Activated naive CD4-positive, alpha-beta T cell treated with anti-CD3 and anti-CD28 coated beads for 36 hours (primary cell): Measurements from ENCODE around the gene SPATA17. TPM values are rescaled to one million over a fixed set of nuclear protein-coding genes. Genes with fewer than 3 reads are reported as not detected.
"Not testable (repeated sequence)": the region's sequence is repeated elsewhere in the genome, so short reads cannot be mapped to it uniquely, and the experiment has no call there.

Experiments
- CTCF ChIA-PET: fragments of 350-600 bp; sonication (Branson Sonifier 250); formaldehyde crosslinking; loops from one replicate; lab custom pipeline; 2021; ENCODE audit warnings: antibody characterized with exemption; lab: Charles Lee
- DNase-seq: peaks from one replicate; pipeline ENCODE4 v3.0.0-alpha.2; 2020
- H3K27ac Mint-ChIP-seq: one replicate; pipeline ENCODE4 v1.8.0; 2021; ENCODE audit warnings: mild to moderate bottlenecking, mixed read lengths
- H3K27me3 Mint-ChIP-seq: one replicate; pipeline ENCODE4 v1.8.0; 2021; ENCODE audit warnings: low read depth, mixed read lengths
- H3K36me3 Mint-ChIP-seq: one replicate; pipeline ENCODE4 v1.8.0; 2021; ENCODE audit warnings: low read depth, mixed read lengths
- H3K4me1 Mint-ChIP-seq: one replicate; pipeline ENCODE4 v1.8.0; 2021; ENCODE audit warnings: low read depth, mixed read lengths
- H3K4me3 Mint-ChIP-seq: one replicate; pipeline ENCODE4 v1.8.0; 2021; ENCODE audit warnings: mild to moderate bottlenecking, moderate library complexity, mixed read lengths
- H3K9me3 Mint-ChIP-seq: one replicate; pipeline ENCODE4 v1.8.0; 2021; ENCODE audit warnings: mixed read lengths
- intact Hi-C: fragments of 100-400 bp; cut with micrococcal nuclease; formaldehyde crosslinking; loops from one replicate; pipeline ENCODE4 v1.15.1; 2023
- total RNA-seq, 2 experiments: library from RNA; stranded (reverse); gene quantifications; one replicate each; pipeline ENCODE4 v1.2.3, GENCODE V29; 2021

SPATA17 gene
- total RNA-seq, 2 experiments from 2014 or later, result not detected

DNA sequence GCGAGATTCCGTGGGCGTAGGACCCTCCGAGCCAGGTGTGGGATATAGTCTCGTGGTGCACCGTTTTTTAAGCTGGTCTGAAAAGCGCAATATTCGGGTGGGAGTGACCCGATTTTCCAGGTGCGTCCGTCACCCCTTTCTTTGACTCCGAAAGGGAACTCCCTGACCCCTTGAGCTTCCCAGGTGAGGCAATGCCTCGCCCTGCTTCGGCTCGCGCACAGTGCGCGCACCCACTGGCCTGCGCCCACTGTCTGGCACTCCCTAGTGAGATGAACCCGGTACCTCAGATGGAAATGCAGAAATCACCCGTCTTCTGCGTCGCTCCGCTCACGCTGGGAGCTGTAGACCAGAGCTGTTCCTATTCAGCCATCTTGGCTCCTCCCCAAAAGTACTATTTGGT is 65.0 kb downstream of the SPATA17 start:
- H3K9me3 Mint-ChIP-seq, H3K27ac Mint-ChIP-seq, DNase-seq, H3K36me3 Mint-ChIP-seq, H3K4me1 Mint-ChIP-seq, H3K27me3 Mint-ChIP-seq, CTCF ChIA-PET, intact Hi-C loops, H3K4me3 Mint-ChIP-seq: not testable (repeated sequence)

DNA sequence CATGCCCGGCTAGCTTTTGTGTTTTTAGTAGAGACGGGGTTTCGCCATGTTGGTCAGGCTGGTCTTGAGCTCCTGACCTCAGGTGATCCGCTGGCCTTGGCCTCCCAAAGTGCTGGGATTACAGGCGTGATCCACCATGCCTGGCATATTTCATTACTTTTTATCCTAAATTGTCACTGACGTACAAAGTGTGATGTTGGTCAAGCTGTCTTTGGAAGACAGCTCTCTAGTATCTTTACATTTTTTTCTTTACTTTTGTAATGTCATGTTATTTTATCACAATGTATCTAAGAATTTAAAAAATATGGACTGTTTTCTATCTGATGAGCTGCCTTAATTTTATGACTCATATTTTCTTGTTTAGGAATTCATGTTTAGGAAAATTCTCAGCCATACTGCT is 72.2 kb downstream of the SPATA17 start:
- no peak overlapping the region for H3K4me3 Mint-ChIP-seq
- no peak overlapping the region for H3K27ac Mint-ChIP-seq
- H3K4me1 Mint-ChIP-seq, result no peaks in the 10 kb centered on the region
- CTCF ChIA-PET, result no interaction called here
- peaks cover 8% of the 10 kb centered on the region for H3K27me3 Mint-ChIP-seq
- intact Hi-C loops, result no loop called here
- H3K36me3 Mint-ChIP-seq, result no peaks in the 10 kb centered on the region
- DNase-seq, result no peak
- H3K9me3 Mint-ChIP-seq, result peaks cover 5% of the 10 kb centered on the region

DNA sequence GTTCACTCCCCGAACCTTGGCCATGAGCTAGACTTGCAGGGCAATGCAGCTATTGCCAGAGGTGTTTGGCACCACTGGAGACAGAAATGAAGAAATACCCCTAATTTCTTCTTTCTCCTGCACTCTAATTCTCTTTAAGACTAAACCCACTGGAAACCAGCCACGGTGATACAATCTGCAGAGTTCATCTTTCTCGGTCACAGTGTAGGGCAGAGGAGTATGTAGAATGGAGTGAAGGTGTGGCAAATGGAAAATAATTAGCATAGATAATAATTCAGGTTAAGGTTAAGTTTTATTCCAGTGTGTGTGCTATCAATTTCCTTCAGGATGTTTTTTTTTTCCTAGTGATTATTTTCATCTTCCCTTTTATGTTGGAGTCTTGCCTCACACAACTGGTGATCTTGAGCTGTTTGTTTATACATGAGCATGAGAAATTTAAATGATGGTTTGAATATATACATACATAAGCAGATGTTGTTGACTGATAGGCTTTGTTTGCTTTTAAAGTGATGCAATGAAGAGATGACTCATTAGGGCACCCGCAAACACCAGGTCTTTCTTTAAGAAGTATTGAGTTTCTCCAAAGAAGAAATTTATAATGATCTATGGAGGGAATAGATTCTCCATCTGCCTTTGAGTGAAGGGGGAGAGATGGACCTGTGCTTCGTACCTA is 81.9 kb downstream of the SPATA17 start:
- H3K27me3 Mint-ChIP-seq, result peaks cover 20% of the 10 kb centered on the region
- DNase-seq, result no peak
- no peak overlapping the region for H3K4me3 Mint-ChIP-seq
- no peaks in the 10 kb centered on the region for H3K9me3 Mint-ChIP-seq
- H3K27ac Mint-ChIP-seq, result no peak overlapping the region
- no peaks in the 10 kb centered on the region for H3K36me3 Mint-ChIP-seq
- no peaks in the 10 kb centered on the region for H3K4me1 Mint-ChIP-seq
- intact Hi-C loops, result no loop called here
- CTCF ChIA-PET, result no interaction called here

DNA sequence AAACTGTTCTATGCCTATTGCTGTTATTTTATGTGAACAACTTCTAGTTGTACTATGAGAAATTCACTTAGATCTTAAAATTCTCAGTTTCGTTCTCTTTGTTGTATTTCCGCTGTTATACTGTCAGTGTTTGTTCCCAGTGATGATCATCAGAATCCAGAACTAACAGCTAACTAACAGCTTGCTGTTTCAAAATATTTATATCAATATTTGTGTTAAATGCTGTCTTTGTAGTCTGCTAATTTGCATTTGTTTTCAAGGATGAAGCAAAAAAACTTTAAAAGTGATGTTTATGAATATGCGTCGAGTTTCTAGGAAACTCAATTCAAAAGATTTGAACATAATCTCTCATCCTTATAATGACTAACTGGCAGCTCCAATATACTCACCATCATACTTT is 84.5 kb downstream of the SPATA17 start:
- CTCF ChIA-PET, result interaction anchor here (0.7 kb wide), 1 partner anchor 668 kb away, joined by 3 read pairs; no protein-coding TSS in a partner anchor
- no peaks in the 10 kb centered on the region for H3K36me3 Mint-ChIP-seq

DNA sequence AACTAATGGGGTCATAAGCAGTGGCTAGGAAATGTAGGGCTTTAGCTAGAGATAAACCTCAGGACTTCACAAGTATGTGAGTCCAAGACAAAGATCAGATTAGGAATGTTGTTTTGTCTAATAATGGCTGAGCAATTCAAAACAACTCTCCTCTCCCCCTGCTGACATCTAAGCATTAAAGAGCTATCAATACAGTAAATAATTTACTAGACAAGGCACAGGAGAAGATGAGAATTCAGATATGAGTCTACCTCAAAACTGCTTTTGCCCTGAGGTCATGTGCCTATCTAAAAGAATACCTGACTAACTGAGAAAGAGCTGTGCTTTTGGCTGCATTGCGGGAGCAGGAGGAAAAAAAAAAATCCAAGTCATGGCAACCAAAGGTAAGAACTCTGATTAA is 86.8 kb downstream of the SPATA17 start:
- Mint-ChIP-seq H3K4me1 (no peaks in the 10 kb centered on the region), H3K9me3 (no peaks in the 10 kb centered on the region), H3K36me3 (no peaks in the 10 kb centered on the region), H3K27ac (no peak overlapping the region), H3K4me3 (no peak overlapping the region), H3K27me3 (peaks cover 11% of the 10 kb centered on the region)
- CTCF ChIA-PET, result no interaction called here
- intact Hi-C loops, result no loop called here
- DNase-seq, result no peak

More for the DNA sequence above, 84.5 kb downstream of the SPATA17 start:
- no peaks in the 10 kb centered on the region for H3K4me1 Mint-ChIP-seq
- H3K4me3 Mint-ChIP-seq, result no peak overlapping the region
- peaks cover 17% of the 10 kb centered on the region for H3K27me3 Mint-ChIP-seq
- intact Hi-C loops, result no loop called here
- H3K27ac Mint-ChIP-seq, result no peak overlapping the region
- H3K9me3 Mint-ChIP-seq, result no peaks in the 10 kb centered on the region
- no peak for DNase-seq

DNA sequence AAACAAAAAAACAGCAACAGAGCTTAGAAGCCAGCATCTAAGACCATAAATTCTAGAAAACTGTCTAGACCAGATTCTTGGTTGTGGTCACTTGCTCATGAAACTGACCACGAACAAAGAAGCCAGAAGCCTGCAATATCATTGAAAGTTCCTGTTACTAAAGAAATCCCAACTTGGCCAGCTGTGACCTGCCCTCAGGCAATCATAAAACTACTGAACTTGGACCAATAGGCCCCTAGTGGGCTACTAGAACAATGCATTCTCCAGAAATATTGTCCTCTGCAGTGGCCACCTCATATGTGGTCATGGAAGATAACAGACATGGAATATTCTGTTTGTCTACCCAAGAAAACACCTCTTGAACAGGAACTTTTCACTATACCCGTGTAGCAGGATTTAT is 87.7 kb downstream of the SPATA17 start:
- H3K36me3 Mint-ChIP-seq, result no peaks in the 10 kb centered on the region
- intact Hi-C loops, result no loop called here
- no peak overlapping the region for H3K27ac Mint-ChIP-seq
- CTCF ChIA-PET, result no interaction called here
- H3K4me1 Mint-ChIP-seq, result no peaks in the 10 kb centered on the region
- no peak overlapping the region for H3K4me3 Mint-ChIP-seq
- no peaks in the 10 kb centered on the region for H3K9me3 Mint-ChIP-seq
- H3K27me3 Mint-ChIP-seq, result peaks cover 5% of the 10 kb centered on the region
- DNase-seq, result no peak

DNA sequence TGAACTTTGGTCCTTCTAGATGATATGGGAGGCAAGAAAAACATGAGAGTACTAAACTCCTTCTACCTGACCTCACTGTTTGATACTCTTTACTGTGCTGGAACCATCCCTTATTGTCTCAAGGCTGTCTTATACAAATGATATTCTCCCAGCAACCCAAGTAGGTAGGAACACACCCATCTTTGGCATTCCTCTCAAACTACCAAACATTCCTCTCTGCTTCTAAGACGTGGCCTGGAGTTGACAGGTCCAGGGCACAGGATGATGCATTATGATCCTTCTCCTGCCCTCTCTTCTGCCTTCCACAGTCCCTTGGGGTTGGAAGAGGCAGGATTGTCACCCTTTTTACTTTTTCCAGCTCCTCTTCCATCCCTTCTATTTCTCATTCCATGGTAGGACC is 90.5 kb downstream of the SPATA17 start:
- Mint-ChIP-seq H3K9me3 (no peaks in the 10 kb centered on the region), H3K4me1 (no peaks in the 10 kb centered on the region), H3K27ac (no peak overlapping the region), H3K27me3 (peaks cover 3% of the 10 kb centered on the region), H3K4me3 (no peak overlapping the region), H3K36me3 (no peaks in the 10 kb centered on the region)
- DNase-seq, result no peak
- CTCF ChIA-PET, result no interaction called here
- intact Hi-C loops, result no loop called here

DNA sequence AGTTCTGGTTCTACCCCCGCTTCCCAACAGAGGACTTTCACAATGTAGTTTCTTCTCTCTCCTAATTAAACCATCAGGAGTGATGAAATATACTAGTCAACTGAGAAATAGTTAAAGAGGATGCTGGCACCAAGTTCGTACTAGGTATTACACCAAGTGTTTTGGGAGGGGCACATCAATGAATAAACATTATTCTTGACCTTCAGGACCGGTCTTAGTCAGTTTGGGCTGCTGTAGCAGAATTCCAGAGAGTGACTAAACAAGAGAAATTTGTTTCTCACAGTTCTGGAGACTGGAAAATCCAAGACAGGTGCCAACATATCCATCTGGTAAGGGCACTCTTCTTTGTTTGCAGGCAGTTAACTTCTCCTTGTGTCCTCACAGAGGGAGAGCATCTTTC is 103.8 kb downstream of the SPATA17 start:
- no peaks in the 10 kb centered on the region for H3K36me3 Mint-ChIP-seq
- no peaks in the 10 kb centered on the region for H3K27me3 Mint-ChIP-seq
- no peaks in the 10 kb centered on the region for H3K4me1 Mint-ChIP-seq
- no peak overlapping the region for H3K4me3 Mint-ChIP-seq
- intact Hi-C loops, result no loop called here
- CTCF ChIA-PET, result no interaction called here
- no peaks in the 10 kb centered on the region for H3K9me3 Mint-ChIP-seq
- no peak overlapping the region for H3K27ac Mint-ChIP-seq
- DNase-seq, result no peak

DNA sequence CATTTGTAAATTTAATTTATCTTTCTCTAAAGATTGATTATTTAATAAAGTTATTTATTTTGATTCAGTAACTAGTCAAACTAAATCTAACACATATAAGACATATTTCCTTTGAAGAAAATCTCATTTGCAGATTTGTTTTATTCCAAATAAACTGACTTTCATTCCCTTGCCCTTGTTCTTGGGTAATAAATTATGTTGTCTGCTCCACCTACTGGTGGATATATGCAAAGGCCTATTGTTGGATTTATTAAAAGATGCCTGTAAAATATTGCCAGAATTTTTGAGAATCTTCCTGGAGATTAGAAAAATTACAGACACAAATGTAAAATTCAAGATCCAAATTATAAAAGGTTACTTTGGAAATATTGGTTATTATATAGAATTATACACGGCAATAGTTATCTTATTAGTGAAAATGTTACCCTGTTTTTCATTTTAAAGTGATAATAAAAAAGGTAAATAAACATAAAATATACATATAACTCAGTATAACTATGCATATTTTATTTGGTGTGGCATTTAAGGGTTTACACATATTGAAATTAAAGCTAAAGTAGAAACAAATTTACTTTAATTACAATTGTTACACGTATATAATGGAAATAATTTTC is 116.1 kb downstream of the SPATA17 start:
- no peaks in the 10 kb centered on the region for H3K27me3 Mint-ChIP-seq
- H3K27ac Mint-ChIP-seq, result no peak overlapping the region
- H3K9me3 Mint-ChIP-seq, result no peaks in the 10 kb centered on the region
- DNase-seq, result no peak
- no peaks in the 10 kb centered on the region for H3K36me3 Mint-ChIP-seq
- CTCF ChIA-PET, result interaction anchor here (0.6 kb wide), 1 partner anchor 476 kb away, joined by 3 read pairs; no protein-coding TSS in a partner anchor
- intact Hi-C loops, result loop anchor here (2.0 kb wide), 1 partner anchor 314 kb away; no protein-coding TSS in a partner anchor
- H3K4me3 Mint-ChIP-seq, result no peak overlapping the region
- H3K4me1 Mint-ChIP-seq, result no peaks in the 10 kb centered on the region

DNA sequence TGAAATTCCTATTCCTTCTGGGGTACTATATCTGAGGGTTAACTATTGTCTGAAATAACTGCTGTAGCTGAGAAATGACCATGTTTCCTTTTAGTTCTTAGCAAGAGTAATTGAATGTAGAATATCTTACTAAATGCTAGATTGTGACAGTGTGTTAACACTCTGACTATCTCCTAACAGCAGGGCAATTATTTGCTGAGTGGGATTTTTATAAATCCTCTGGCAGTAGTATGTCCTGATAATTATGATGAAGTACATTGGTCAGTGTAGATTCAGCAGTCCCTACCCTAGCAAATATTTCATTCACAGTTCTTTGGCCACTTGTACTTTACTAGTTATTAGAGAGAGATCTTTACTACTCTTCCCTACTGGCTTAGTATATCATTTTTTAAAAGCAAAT is 138.6 kb downstream of the SPATA17 start:
- no peaks in the 10 kb centered on the region for H3K9me3 Mint-ChIP-seq
- H3K36me3 Mint-ChIP-seq, result no peaks in the 10 kb centered on the region
- CTCF ChIA-PET, result no interaction called here
- no peaks in the 10 kb centered on the region for H3K27me3 Mint-ChIP-seq
- DNase-seq, result no peak
- H3K4me3 Mint-ChIP-seq, result no peak overlapping the region
- intact Hi-C loops, result no loop called here
- no peak overlapping the region for H3K27ac Mint-ChIP-seq
- no peaks in the 10 kb centered on the region for H3K4me1 Mint-ChIP-seq

DNA sequence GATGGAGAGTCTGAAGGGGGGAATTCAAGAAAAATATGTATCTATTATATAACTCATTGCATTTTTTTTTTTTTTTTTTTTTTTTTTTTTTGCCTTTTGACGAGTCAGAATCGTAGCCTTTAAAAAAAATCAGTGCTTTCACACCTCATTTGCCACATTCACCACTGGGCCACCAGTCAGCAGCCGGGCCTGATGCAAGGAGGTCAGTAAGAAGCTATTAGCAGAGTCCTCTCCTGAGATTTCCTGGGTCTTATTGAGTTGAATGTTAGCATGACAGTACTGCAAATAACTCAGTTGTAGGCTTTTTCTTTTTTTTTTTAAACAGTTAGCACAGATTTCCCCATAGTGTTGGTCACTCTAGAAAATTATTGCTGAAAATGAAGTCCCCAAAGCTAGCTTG is 139.8 kb downstream of the SPATA17 start:
- Mint-ChIP-seq H3K4me1 (no peaks in the 10 kb centered on the region), H3K9me3 (no peaks in the 10 kb centered on the region), H3K27ac (no peak overlapping the region), H3K4me3 (no peak overlapping the region), H3K27me3 (no peaks in the 10 kb centered on the region), H3K36me3 (no peaks in the 10 kb centered on the region)
- no peak for DNase-seq
- CTCF ChIA-PET, result no interaction called here
- intact Hi-C loops, result no loop called here

DNA sequence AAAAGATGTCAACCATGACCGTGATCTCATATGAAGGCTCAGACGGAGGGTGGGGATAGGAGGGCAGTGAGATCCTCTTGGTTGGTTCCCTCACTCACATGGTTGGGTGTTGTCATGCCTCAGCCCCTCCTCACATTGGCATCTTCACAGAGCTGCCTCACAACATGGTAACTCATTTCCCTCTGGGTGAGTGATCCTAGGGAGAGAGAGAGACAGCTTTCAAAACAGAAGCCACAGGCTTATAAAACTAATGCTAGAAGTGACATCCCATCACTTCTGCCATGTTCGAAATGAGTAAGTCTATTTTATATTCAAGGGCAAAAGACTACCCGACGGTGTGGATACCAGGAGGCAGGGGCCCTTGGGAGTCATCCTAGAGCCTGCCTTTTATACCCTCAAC is 145.5 kb downstream of the SPATA17 start:
- H3K4me3 Mint-ChIP-seq, result no peak overlapping the region
- no peak for DNase-seq
- intact Hi-C loops, result no loop called here
- H3K27me3 Mint-ChIP-seq, result no peaks in the 10 kb centered on the region
- CTCF ChIA-PET, result no interaction called here
- H3K36me3 Mint-ChIP-seq, result no peaks in the 10 kb centered on the region
- no peaks in the 10 kb centered on the region for H3K4me1 Mint-ChIP-seq
- no peaks in the 10 kb centered on the region for H3K9me3 Mint-ChIP-seq
- H3K27ac Mint-ChIP-seq, result no peak overlapping the region

DNA sequence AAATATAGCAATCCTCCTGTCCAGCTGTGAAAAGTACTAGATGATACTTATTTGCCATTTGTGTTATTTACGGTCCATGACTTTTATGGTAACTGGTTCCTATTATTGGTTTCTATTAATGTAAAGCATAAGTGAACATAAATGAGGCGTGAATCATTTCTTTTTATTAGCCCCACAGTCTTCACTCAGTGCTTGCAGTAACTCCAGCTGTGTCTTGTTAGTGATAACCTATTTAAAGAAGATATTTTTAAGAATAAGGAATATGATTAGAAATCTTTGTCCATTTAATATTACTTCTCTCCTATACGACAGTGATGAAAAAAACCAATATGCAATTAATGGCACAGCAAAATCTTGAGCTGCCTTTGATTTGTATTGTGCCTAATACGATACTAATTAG is 149.9 kb downstream of the SPATA17 start:
- DNase-seq, result no peak
- Mint-ChIP-seq H3K9me3 (peaks cover 8% of the 10 kb centered on the region), H3K4me1 (no peaks in the 10 kb centered on the region), H3K27me3 (no peaks in the 10 kb centered on the region), H3K27ac (no peak overlapping the region), H3K36me3 (no peaks in the 10 kb centered on the region), H3K4me3 (no peak overlapping the region)
- CTCF ChIA-PET, result no interaction called here
- intact Hi-C loops, result no loop called here
